ENCODE data around the gene GIGYF1.
"Not testable (repeated sequence)": the region's sequence is repeated elsewhere in the genome, so short reads cannot be mapped to it uniquely, and the experiment has no call there.

The GIGYF1 gene

DNA sequence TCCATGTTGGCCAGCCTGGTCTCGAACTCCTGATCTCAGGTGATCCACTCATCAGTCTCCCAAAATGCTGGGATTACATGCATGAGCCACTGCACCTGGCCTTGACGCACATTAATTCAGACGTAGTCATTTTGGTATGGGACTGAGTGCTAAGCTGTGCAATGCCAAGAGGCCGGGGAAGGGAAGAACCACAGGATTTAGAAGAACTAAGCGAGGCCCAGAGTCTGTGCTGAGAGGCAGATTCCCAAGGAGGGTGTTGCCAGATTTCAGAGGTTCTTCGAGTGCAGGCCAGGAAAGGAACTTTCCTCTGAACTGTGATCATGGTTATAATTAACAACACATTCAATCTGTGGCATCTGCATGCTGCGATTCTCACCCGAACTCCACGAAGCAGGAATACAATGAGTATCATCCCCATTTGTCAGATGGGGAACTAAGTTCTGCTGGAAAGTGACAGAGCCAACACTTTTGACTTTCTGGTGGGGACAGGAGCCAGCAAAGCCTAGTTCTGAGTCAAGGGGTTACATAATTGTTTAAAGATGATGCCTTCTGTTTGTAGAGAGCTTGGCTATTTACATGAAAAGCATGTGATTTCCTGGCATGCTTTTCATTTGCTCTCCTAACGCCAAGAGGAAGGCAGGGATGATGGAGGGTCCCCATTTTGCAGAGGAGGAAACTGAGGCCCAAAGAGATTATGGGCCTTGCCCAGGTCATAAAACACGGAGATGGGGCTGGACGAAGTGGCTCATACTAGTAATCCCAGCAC, 33.1 kb upstream of the GIGYF1 start:
- Histone ChIP-seq H3K9ac (ENCODE audit: insufficient read length) (no peak overlapping the region), H3K4me3 (no peak overlapping the region), H3K27ac (no peak overlapping the region), H3K36me3 (ENCODE audit: insufficient read depth, low read length) (no peaks in the 10 kb centered on the region), H3K9me3 (ENCODE audit: low read depth, low read length) (no peaks in the 10 kb centered on the region)
- no peak for DNase-seq (ENCODE audit: low read depth, low spot score)
- TF ChIP-seq FOXP2 (optimal IDR thresholded peaks at IDR 0.05; ENCODE audit: control extremely low read depth, extremely low read length, insufficient read depth) (no peak), POLR2AphosphoS5 (IDR thresholded peaks at IDR 0.05; ENCODE audit: borderline replicate concordance, low read depth, low read length) (no peak), EZH2 (IDR thresholded peaks at IDR 0.05) (no peak)

GRCh38 chr7:100724364-100724763, 30.3 kb upstream of the GIGYF1 start:
- H3K27ac ChIP-seq; H3K4me3 ChIP-seq; H3K9me3 ChIP-seq (ENCODE audit: low read depth, low read length); DNase-seq (ENCODE audit: low read depth, low spot score); H3K36me3 ChIP-seq (ENCODE audit: insufficient read depth, low read length); H3K9ac ChIP-seq (ENCODE audit: insufficient read length): not testable (repeated sequence)

GRCh38 chr7:100723732-100724275, 29.8 kb upstream of the GIGYF1 start:
- Histone ChIP-seq H3K36me3 (ENCODE audit: insufficient read depth, low read length) (no peaks in the 10 kb centered on the region), H3K4me3 (no peak overlapping the region), H3K9me3 (ENCODE audit: low read depth, low read length) (no peaks in the 10 kb centered on the region), H3K9ac (ENCODE audit: insufficient read length) (no peak overlapping the region), H3K27ac (no peak overlapping the region)
- DNase-seq (ENCODE audit: low read depth, low spot score), result no peak
- TF ChIP-seq POLR2AphosphoS5 (IDR thresholded peaks at IDR 0.05; ENCODE audit: borderline replicate concordance, low read depth, low read length) (no peak), EZH2 (IDR thresholded peaks at IDR 0.05) (no peak), FOXP2 (optimal IDR thresholded peaks at IDR 0.05; ENCODE audit: control extremely low read depth, extremely low read length, insufficient read depth) (no peak)

DNA sequence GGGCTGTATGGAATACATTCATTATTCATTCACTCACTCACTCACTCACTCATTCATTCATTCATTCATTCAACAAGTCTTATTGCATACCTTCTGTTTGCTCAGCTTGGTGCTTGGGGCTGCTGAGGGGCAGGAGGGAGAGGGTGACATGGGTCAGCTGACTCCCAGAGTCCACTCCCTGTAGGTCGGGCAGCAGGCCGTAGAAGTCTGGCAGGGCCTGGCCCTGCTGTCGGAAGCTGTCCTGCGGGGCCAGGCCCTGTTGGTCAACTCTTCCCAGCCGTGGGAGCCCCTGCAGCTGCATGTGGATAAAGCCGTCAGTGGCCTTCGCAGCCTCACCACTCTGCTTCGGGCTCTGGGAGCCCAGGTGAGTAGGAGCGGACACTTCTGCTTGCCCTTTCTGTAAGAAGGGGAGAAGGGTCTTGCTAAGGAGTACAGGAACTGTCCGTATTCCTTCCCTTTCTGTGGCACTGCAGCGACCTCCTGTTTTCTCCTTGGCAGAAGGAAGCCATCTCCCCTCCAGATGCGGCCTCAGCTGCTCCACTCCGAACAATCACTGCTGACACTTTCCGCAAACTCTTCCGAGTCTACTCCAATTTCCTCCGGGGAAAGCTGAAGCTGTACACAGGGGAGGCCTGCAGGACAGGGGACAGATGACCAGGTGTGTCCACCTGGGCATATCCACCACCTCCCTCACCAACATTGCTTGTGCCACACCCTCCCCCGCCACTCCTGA, 28.6 kb upstream of the GIGYF1 start:
- TF ChIP-seq FOXP2 (optimal IDR thresholded peaks at IDR 0.05; ENCODE audit: control extremely low read depth, extremely low read length, insufficient read depth), result no peak
- TF ChIP-seq EZH2 (IDR thresholded peaks at IDR 0.05), result no peak
- TF ChIP-seq POLR2AphosphoS5 (IDR thresholded peaks at IDR 0.05; ENCODE audit: borderline replicate concordance, low read depth, low read length), result no peak
- Histone ChIP-seq H3K9me3 (ENCODE audit: low read depth, low read length) (no peaks in the 10 kb centered on the region), H3K9ac (ENCODE audit: insufficient read length) (no peak overlapping the region), H3K27ac (no peak overlapping the region), H3K36me3 (ENCODE audit: insufficient read depth, low read length) (no peaks in the 10 kb centered on the region), H3K4me3 (no peak overlapping the region)
- DNase-seq (ENCODE audit: low read depth, low spot score), result no peak

GRCh38 chr7:100721505-100721812, 27.4 kb upstream of the GIGYF1 start:
- Histone ChIP-seq H3K27ac (no peak overlapping the region), H3K36me3 (ENCODE audit: insufficient read depth, low read length) (no peaks in the 10 kb centered on the region), H3K4me3 (no peak overlapping the region), H3K9me3 (ENCODE audit: low read depth, low read length) (no peaks in the 10 kb centered on the region), H3K9ac (ENCODE audit: insufficient read length) (no peak overlapping the region)
- DNase-seq (ENCODE audit: low read depth, low spot score), result no peak
- TF ChIP-seq POLR2AphosphoS5 (IDR thresholded peaks at IDR 0.05; ENCODE audit: borderline replicate concordance, low read depth, low read length) (no peak), FOXP2 (optimal IDR thresholded peaks at IDR 0.05; ENCODE audit: control extremely low read depth, extremely low read length, insufficient read depth) (no peak), EZH2 (IDR thresholded peaks at IDR 0.05) (no peak)

- H3K9me3 ChIP-seq (ENCODE audit: low read depth, low read length), result no peaks in the 10 kb centered on the region
- no peak overlapping the region for H3K4me3 ChIP-seq
- DNase-seq (ENCODE audit: low read depth, low spot score), result no peak
- TF ChIP-seq EZH2 (IDR thresholded peaks at IDR 0.05), result no peak
- TF ChIP-seq FOXP2 (optimal IDR thresholded peaks at IDR 0.05; ENCODE audit: control extremely low read depth, extremely low read length, insufficient read depth), result no peak
- TF ChIP-seq POLR2AphosphoS5 (IDR thresholded peaks at IDR 0.05; ENCODE audit: borderline replicate concordance, low read depth, low read length), result no peak
- no peaks in the 10 kb centered on the region for H3K36me3 ChIP-seq (ENCODE audit: insufficient read depth, low read length)
- H3K27ac ChIP-seq, result no peak overlapping the region
- no peak overlapping the region for H3K9ac ChIP-seq (ENCODE audit: insufficient read length)
These were observed 26.8 kb upstream of the GIGYF1 start for GRCh38 chr7:100720671-100721504.

DNA sequence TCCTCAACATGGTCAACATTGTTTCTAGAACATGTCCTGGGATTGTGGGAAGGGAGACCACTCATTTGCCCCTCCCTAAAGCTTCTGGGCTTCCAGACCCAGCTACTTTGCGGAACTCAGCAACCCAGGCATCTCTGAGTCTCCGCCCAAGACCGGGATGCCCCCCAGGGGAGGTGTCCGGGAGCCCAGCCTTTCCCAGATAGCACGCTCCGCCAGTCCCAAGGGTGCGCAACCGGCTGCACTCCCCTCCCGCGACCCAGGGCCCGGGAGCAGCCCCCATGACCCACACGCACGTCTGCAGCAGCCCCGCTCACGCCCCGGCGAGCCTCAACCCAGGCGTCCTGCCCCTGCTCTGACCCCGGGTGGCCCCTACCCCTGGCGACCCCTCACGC, 26.2 kb upstream of the GIGYF1 start, which contains the start of gene EPO:
TSS of gene EPO (plus strand) at position 190 of the 392 bp plus-strand sequence. CDS start 513 bp downstream, outside the sequence.
- H3K4me3 ChIP-seq, result no peak within 1 kb of the TSS
- no peak for DNase-seq (ENCODE audit: low read depth, low spot score)
- H3K9ac ChIP-seq (ENCODE audit: insufficient read length), result no peak within 1 kb of the TSS
- no peaks in the 10 kb centered on the region for H3K9me3 ChIP-seq (ENCODE audit: low read depth, low read length)
- no peaks in the 10 kb centered on the region for H3K36me3 ChIP-seq (ENCODE audit: insufficient read depth, low read length)
- TF ChIP-seq FOXP2 (optimal IDR thresholded peaks at IDR 0.05; ENCODE audit: control extremely low read depth, extremely low read length, insufficient read depth) (no peak), EZH2 (IDR thresholded peaks at IDR 0.05) (no peak), POLR2AphosphoS5 (IDR thresholded peaks at IDR 0.05; ENCODE audit: borderline replicate concordance, low read depth, low read length) (no peak)
- H3K27ac ChIP-seq, result no peak within 1 kb of the TSS
